ENCODE data around the gene KCNQ2. TPM values are rescaled to one million over a fixed set of nuclear protein-coding genes. Genes with fewer than 3 reads are reported as not detected.
"Not testable (repeated sequence)": the region's sequence is repeated elsewhere in the genome, so short reads cannot be mapped to it uniquely, and the experiment has no call there.

The KCNQ2 gene
- total RNA-seq, 1 donor from 2014 or later = 354 TPM

DNA sequence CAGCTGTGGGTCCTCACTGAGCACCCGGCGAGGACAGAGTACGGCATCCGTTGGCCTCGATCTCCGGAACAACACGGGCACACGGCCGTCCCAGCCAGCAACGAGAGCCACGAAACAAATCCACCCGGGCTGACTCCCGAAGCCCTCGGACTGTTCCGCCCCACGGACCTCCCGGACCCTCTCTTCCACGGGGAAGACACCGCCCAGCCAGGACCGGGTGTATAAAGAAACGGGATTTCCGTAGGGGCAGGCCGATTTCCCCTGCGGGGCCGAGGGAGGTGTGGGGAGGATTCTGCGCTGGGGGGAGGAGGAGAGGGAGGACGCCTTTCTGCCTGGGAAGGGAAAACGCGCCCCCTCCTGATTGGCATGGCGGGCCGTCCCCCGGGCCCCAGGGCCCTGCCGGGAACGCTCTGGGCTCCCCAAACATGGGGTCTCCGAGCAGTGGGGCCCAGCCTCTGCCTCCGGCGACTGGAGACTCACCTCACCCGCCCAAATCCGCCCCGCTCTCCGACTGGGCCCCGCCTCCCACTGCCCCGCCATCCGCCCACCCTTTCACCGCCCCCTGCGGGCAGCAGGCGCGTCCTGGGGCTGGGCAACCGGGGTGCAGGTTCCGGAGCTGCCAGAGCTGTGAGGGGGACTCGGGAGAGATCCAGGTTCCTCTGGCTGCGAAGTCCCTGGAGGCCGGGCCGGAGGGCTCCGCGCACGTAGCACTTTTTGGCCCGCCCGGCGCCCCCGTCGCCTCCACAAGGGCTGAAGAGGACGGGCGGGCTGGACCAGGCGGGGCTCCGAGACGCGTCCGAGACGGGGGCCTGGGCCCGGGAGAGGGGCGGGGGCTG is 47.4 kb upstream of the KCNQ2 start:
- peaks cover 15% of the 10 kb centered on the region for H3K27me3 Mint-ChIP-seq (ENCODE audit: unreplicated experiment)
- peak overlapping the region; percentile 87 for H3K4me3 Mint-ChIP-seq (ENCODE audit: unreplicated experiment)
- H3K27ac Mint-ChIP-seq (ENCODE audit: unreplicated experiment) = peak overlapping the region; percentile 66
- TF ChIP-seq, protein P1, sequence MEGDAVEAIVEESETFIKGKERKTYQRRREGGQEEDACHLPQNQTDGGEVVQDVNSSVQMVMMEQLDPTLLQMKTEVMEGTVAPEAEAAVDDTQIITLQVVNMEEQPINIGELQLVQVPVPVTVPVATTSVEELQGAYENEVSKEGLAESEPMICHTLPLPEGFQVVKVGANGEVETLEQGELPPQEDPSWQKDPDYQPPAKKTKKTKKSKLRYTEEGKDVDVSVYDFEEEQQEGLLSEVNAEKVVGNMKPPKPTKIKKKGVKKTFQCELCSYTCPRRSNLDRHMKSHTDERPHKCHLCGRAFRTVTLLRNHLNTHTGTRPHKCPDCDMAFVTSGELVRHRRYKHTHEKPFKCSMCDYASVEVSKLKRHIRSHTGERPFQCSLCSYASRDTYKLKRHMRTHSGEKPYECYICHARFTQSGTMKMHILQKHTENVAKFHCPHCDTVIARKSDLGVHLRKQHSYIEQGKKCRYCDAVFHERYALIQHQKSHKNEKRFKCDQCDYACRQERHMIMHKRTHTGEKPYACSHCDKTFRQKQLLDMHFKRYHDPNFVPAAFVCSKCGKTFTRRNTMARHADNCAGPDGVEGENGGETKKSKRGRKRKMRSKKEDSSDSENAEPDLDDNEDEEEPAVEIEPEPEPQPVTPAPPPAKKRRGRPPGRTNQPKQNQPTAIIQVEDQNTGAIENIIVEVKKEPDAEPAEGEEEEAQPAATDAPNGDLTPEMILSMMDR (IDR thresholded peaks at IDR 0.05; ENCODE audit: partially characterized antibody, unreplicated experiment) = peak; percentile 25
- peak; percentile 76 for DNase-seq
- H3K36me3 Mint-ChIP-seq (ENCODE audit: unreplicated experiment) = peaks cover 3% of the 10 kb centered on the region
- H3K4me1 Mint-ChIP-seq (ENCODE audit: low read depth, unreplicated experiment) = peaks cover 5% of the 10 kb centered on the region
- peaks cover 12% of the 10 kb centered on the region for H3K9me3 Mint-ChIP-seq (ENCODE audit: unreplicated experiment)

- Mint-ChIP-seq H3K27me3 (ENCODE audit: unreplicated experiment) (peaks cover 12% of the 10 kb centered on the region), H3K27ac (ENCODE audit: unreplicated experiment) (peak overlapping the region; percentile 66), H3K4me1 (ENCODE audit: low read depth, unreplicated experiment) (peaks cover 5% of the 10 kb centered on the region), H3K36me3 (ENCODE audit: unreplicated experiment) (peaks cover 3% of the 10 kb centered on the region), H3K4me3 (ENCODE audit: unreplicated experiment) (peak overlapping the region; percentile 87), H3K9me3 (ENCODE audit: unreplicated experiment) (peaks cover 7% of the 10 kb centered on the region)
- TF ChIP-seq, protein P1 (IDR thresholded peaks at IDR 0.05; ENCODE audit: partially characterized antibody, unreplicated experiment) = no peak
- peak; percentile 14 for DNase-seq
These were observed 46.7 kb upstream of the KCNQ2 start for GRCh38 chr20:63518946-63519667.

DNA sequence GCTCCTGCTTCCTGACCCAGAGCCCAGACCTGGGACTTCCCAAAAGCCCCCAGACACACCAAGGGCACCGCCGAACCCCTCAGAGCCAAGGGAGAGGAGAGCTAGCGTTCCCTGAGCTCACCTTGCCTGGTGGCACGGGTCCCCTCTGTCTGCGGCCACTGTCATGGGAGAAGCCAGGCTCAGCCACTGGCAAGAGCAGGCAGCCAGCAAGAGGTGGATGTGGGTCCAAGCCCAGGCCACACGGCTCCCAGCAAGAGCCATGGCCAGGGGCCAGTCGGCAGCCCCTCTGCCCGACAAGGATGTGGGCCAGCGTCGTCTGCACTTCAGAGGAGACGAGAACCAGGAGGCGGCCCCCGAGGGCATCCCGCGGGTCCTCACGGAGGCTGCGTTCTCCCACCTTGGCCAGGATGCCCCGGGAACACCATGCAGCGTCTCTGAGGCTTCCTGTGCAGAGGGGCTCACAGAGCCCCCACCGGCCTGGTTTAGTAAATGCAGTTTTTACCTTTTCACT is 46.0 kb upstream of the KCNQ2 start:
- peak; percentile 21 for DNase-seq
- Mint-ChIP-seq H3K36me3 (ENCODE audit: unreplicated experiment) (peaks cover 2% of the 10 kb centered on the region), H3K9me3 (ENCODE audit: unreplicated experiment) (peaks cover 3% of the 10 kb centered on the region), H3K4me1 (ENCODE audit: low read depth, unreplicated experiment) (peaks cover 5% of the 10 kb centered on the region), H3K4me3 (ENCODE audit: unreplicated experiment) (peak overlapping the region; percentile 87), H3K27me3 (ENCODE audit: unreplicated experiment) (peaks cover 10% of the 10 kb centered on the region), H3K27ac (ENCODE audit: unreplicated experiment) (no peak overlapping the region)
- TF ChIP-seq, protein P1 (IDR thresholded peaks at IDR 0.05; ENCODE audit: partially characterized antibody, unreplicated experiment) = no peak

- DNase-seq = no peak
These were observed 45.2 kb upstream of the KCNQ2 start for GRCh38 chr20:63517376-63518309.

DNA sequence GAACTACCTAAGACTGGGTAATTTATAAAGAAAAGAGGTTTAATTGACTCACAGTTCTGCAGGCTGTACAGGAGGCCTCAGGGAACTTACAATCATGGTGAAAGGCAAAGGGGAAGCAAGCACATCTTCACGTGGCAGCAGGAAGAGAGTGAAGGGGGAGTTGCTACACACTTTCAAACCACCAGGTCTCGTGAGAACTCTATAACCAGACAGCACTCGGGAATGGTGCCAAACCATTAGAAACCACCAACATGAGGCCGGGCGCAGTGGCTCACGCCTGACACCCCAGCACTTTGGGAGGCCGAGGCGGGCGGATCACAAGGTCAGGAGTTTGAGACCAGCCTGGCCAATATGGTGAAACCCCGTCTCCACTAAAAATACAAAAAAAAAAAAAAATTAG is 42.1 kb upstream of the KCNQ2 start:
- not testable (repeated sequence) for H3K9me3 Mint-ChIP-seq (ENCODE audit: unreplicated experiment); H3K4me1 Mint-ChIP-seq (ENCODE audit: low read depth, unreplicated experiment); DNase-seq; H3K27ac Mint-ChIP-seq (ENCODE audit: unreplicated experiment); H3K27me3 Mint-ChIP-seq (ENCODE audit: unreplicated experiment); H3K4me3 Mint-ChIP-seq (ENCODE audit: unreplicated experiment); H3K36me3 Mint-ChIP-seq (ENCODE audit: unreplicated experiment)

More at GRCh38 chr20:63517376-63518309, 45.2 kb upstream of the KCNQ2 start:
- H3K4me1 Mint-ChIP-seq (ENCODE audit: low read depth, unreplicated experiment) = peaks cover 5% of the 10 kb centered on the region
- peak overlapping the region; percentile 67 for H3K4me3 Mint-ChIP-seq (ENCODE audit: unreplicated experiment)
- H3K9me3 Mint-ChIP-seq (ENCODE audit: unreplicated experiment) = peaks cover 3% of the 10 kb centered on the region
- TF ChIP-seq, protein P1 (IDR thresholded peaks at IDR 0.05; ENCODE audit: partially characterized antibody, unreplicated experiment) = no peak
- peaks cover 8% of the 10 kb centered on the region for H3K27me3 Mint-ChIP-seq (ENCODE audit: unreplicated experiment)
- H3K36me3 Mint-ChIP-seq (ENCODE audit: unreplicated experiment) = peaks cover 5% of the 10 kb centered on the region
- no peak overlapping the region for H3K27ac Mint-ChIP-seq (ENCODE audit: unreplicated experiment)
